Measurements from ENCODE around the gene FTSJ3. TPM values are rescaled to one million over a fixed set of nuclear protein-coding genes. Genes with fewer than 3 reads are reported as not detected.

FTSJ3 gene
- total RNA-seq, 1 experiment from 2014 or later = 75.9 TPM

GRCh38 chr17:63836811-63837210 is 9.3 kb upstream of the FTSJ3 start:
- no peaks in the 10 kb centered on the region for H3K27me3 ChIP-seq (replicated peaks; ENCODE audit: control insufficient read depth, insufficient read depth, low read length)
- Mint-ChIP-seq H3K4me3 (ENCODE audit: unreplicated experiment) (no peak overlapping the region), H3K4me1 (ENCODE audit: low read depth, unreplicated experiment) (peaks cover 20% of the 10 kb centered on the region), H3K9me3 (ENCODE audit: unreplicated experiment) (no peaks in the 10 kb centered on the region), H3K27ac (ENCODE audit: unreplicated experiment) (no peak overlapping the region), H3K36me3 (ENCODE audit: insufficient read depth, unreplicated experiment) (peaks cover 68% of the 10 kb centered on the region), H3K27me3 (ENCODE audit: insufficient read depth, unreplicated experiment) (no peaks in the 10 kb centered on the region)
- ChIA-PET POLR2A (no interaction called here), CTCF (no interaction called here)
- intact Hi-C loops (cut with micrococcal nuclease; ENCODE audit: unreplicated experiment) = no loop called here
- no peaks in the 10 kb centered on the region for H3K9me3 ChIP-seq
- H3K4me3 ChIP-seq (ENCODE audit: low read depth, low read length) = no peak overlapping the region
- BruUV-seq (replicated peaks) = no TSS peak
- DNase-seq = no peak
- H3K36me3 ChIP-seq (ENCODE audit: control insufficient read depth, insufficient read depth, low read length) = peaks cover 12% of the 10 kb centered on the region
- peaks cover 9% of the 10 kb centered on the region for H3K4me1 ChIP-seq
- no peak for TF ChIP-seq CTCF (IDR thresholded peaks at IDR 0.05; ENCODE audit: insufficient read depth in 1 of 2, low read depth in 1 of 2, low read length in 1 of 2, severe bottlenecking in 1 of 2, unreplicated experiment in 1 of 2)

- Mint-ChIP-seq H3K27me3 (ENCODE audit: insufficient read depth, unreplicated experiment) (no peaks in the 10 kb centered on the region), H3K27ac (ENCODE audit: unreplicated experiment) (no peak overlapping the region), H3K4me1 (ENCODE audit: low read depth, unreplicated experiment) (peaks cover 12% of the 10 kb centered on the region), H3K36me3 (ENCODE audit: insufficient read depth, unreplicated experiment) (peaks cover 79% of the 10 kb centered on the region), H3K9me3 (ENCODE audit: unreplicated experiment) (no peaks in the 10 kb centered on the region), H3K4me3 (ENCODE audit: unreplicated experiment) (no peak overlapping the region)
- no TSS peak for BruUV-seq (replicated peaks)
- H3K9me3 ChIP-seq = no peaks in the 10 kb centered on the region
- ChIA-PET POLR2A (interaction anchor here (0.6 kb wide), 1 partner anchor 11 kb away, joined by 3 read pairs; no protein-coding TSS in a partner anchor), CTCF (interaction anchor here (1.2 kb wide), 1 partner anchor 13 kb away, joined by 5 read pairs; no protein-coding TSS in a partner anchor)
- no peak for DNase-seq
- H3K36me3 ChIP-seq (ENCODE audit: control insufficient read depth, insufficient read depth, low read length) = peaks cover 11% of the 10 kb centered on the region
- H3K4me1 ChIP-seq = no peaks in the 10 kb centered on the region; the same call in 1 of the 2 replicates
- no peak for TF ChIP-seq CTCF (IDR thresholded peaks at IDR 0.05; ENCODE audit: insufficient read depth in 1 of 2, low read depth in 1 of 2, low read length in 1 of 2, severe bottlenecking in 1 of 2, unreplicated experiment in 1 of 2)
- intact Hi-C loops (cut with micrococcal nuclease; ENCODE audit: unreplicated experiment) = no loop called here
- no peaks in the 10 kb centered on the region for H3K27me3 ChIP-seq (replicated peaks; ENCODE audit: control insufficient read depth, insufficient read depth, low read length)
- no peak overlapping the region for H3K4me3 ChIP-seq (ENCODE audit: low read depth, low read length)
Measured at GRCh38 chr17:63835167-63835720, 7.8 kb upstream of the FTSJ3 start.

GRCh38 chr17:63834431-63835166 is 7.1 kb upstream of the FTSJ3 start:
- ChIA-PET CTCF (interaction anchor here (0.8 kb wide), 1 partner anchor 8 kb away, joined by 3 read pairs; the partner anchor contains the start of gene SMARCD2), POLR2A (interaction anchor here (0.6 kb wide), 1 partner anchor 10 kb away, joined by 3 read pairs; no protein-coding TSS in a partner anchor)
- Mint-ChIP-seq H3K4me1 (ENCODE audit: low read depth, unreplicated experiment) (peaks cover 15% of the 10 kb centered on the region), H3K9me3 (ENCODE audit: unreplicated experiment) (no peaks in the 10 kb centered on the region), H3K27ac (ENCODE audit: unreplicated experiment) (no peak overlapping the region), H3K36me3 (ENCODE audit: insufficient read depth, unreplicated experiment) (peaks cover 86% of the 10 kb centered on the region), H3K4me3 (ENCODE audit: unreplicated experiment) (no peak overlapping the region), H3K27me3 (ENCODE audit: insufficient read depth, unreplicated experiment) (no peaks in the 10 kb centered on the region)
- intact Hi-C loops (cut with micrococcal nuclease; ENCODE audit: unreplicated experiment) = no loop called here
- no TSS peak for BruUV-seq (replicated peaks)
- H3K4me1 ChIP-seq = no peaks in the 10 kb centered on the region; the same call in 1 of the 2 replicates
- no peaks in the 10 kb centered on the region for H3K9me3 ChIP-seq
- H3K4me3 ChIP-seq (ENCODE audit: low read depth, low read length) = no peak overlapping the region
- DNase-seq = peak; percentile 73 to 76
- H3K27me3 ChIP-seq (replicated peaks; ENCODE audit: control insufficient read depth, insufficient read depth, low read length) = no peaks in the 10 kb centered on the region
- H3K36me3 ChIP-seq (ENCODE audit: control insufficient read depth, insufficient read depth, low read length) = peaks cover 14% of the 10 kb centered on the region
- TF ChIP-seq CTCF (IDR thresholded peaks at IDR 0.05; ENCODE audit: insufficient read depth in 1 of 2, low read depth in 1 of 2, low read length in 1 of 2, severe bottlenecking in 1 of 2, unreplicated experiment in 1 of 2) = peak; percentile 56 to 66

All from Caco-2 (cell line).